Breast epithelium (tissue), 4 donors: Measurements from ENCODE around the gene ACVR2A. TPM values are rescaled to one million over a fixed set of nuclear protein-coding genes. Genes with fewer than 3 reads are reported as not detected.

Source experiments
- DNase-seq, 2 donors: peaks; one replicate each; pipeline ENCODE4 v3.0.0-alpha.2; 2019; ENCODE audit warnings: low spot score in 2 of 2
- H3K27ac ChIP-seq, 2 donors: fragments of 200-600 bp; sonication (generic) in 1 of 2; one replicate each; pipeline ENCODE4 v1.5.1; 2016 to 2019; ENCODE audit warnings: mild to moderate bottlenecking in 1 of 2
- H3K27me3 ChIP-seq, 2 donors: fragments of 200-600 bp; sonication (generic) in 1 of 2; one replicate each; pipeline versions ENCODE4 v1.5.1 to v1.6.0; 2017 to 2019; ENCODE audit warnings: control low read depth in 1 of 2, mild to moderate bottlenecking in 1 of 2
- H3K36me3 ChIP-seq: fragments of 200-600 bp; one replicate; pipeline ENCODE4 v1.5.1; 2019
- H3K4me1 ChIP-seq, 2 donors: fragments of 200-600 bp; sonication (generic); one replicate each; pipeline ENCODE4 v1.5.1; 2016 to 2019; ENCODE audit warnings: control low read depth in 1 of 2
- H3K4me3 ChIP-seq, 3 donors: fragments of 200-600 bp; sonication (generic); 1 replicate in 2 of 3; 2 replicates in 1 of 3; pipeline ENCODE4 v1.5.1; 2016 to 2019; ENCODE audit warnings: mild to moderate bottlenecking in 3 of 3, moderate library complexity in 2 of 3
- H3K9me3 ChIP-seq, 2 donors: fragments of 200-600 bp; sonication (generic) in 1 of 2; one replicate each; pipeline ENCODE4 v1.5.1; 2016 to 2019; ENCODE audit warnings: control low read depth in 1 of 2
- CTCF ChIP-seq, 3 donors: fragments of 450-650 bp; IDR thresholded peaks; one replicate each; pipeline ENCODE4 v1.5.1; 2016 to 2017; ENCODE audit warnings: antibody characterized with exemption in 3 of 3, mild to moderate bottlenecking in 3 of 3, moderate library complexity in 3 of 3
- POLR2A ChIP-seq: fragments of 450-650 bp; IDR thresholded peaks from one replicate; pipeline ENCODE4 v1.6.1; 2016; ENCODE audit warnings: antibody characterized with exemption, mild to moderate bottlenecking, moderate library complexity
- POLR2AphosphoS5 ChIP-seq, 3 donors: sonication (generic); formaldehyde crosslinking; IDR thresholded peaks; one replicate each; pipeline ENCODE4 v1.6.1; 2017; ENCODE audit warnings: antibody characterized with exemption in 3 of 3
- intact Hi-C: fragments of 100-400 bp; cut with DNase I; formaldehyde crosslinking; loops from one replicate; pipeline ENCODE4 v1.15.1; 2023; ENCODE audit warnings: low total_unique reads
- total RNA-seq, 3 donors: library from RNA; depleted of rRNA; stranded (reverse); fragments of >200 nt; gene quantifications; one replicate each; pipeline ENCODE4 v1.1.0, GENCODE V29; 2016

The ACVR2A gene
- total RNA-seq, 3 donors from 2014 or later = 14.9 to 39.8 (median 26.5) TPM

- intact Hi-C loops = no loop called here
- H3K4me1 ChIP-seq = no peaks in the 10 kb centered on the region
These were observed 100.8 kb downstream of the ACVR2A start for GRCh38 chr2:147945660-147946059.

GRCh38 chr2:147952118-147952517 is 107.3 kb downstream of the ACVR2A start:
- intact Hi-C loops = no loop called here

More at GRCh38 chr2:147945660-147946059, 100.8 kb downstream of the ACVR2A start:
- H3K9me3 ChIP-seq = no peaks in the 10 kb centered on the region
- H3K27ac ChIP-seq = no peak overlapping the region
- TF ChIP-seq CTCF (IDR thresholded peaks at IDR 0.05) = no peak
- no peak for TF ChIP-seq POLR2A
- TF ChIP-seq POLR2AphosphoS5 (IDR thresholded peaks at IDR 0.05) = no peak
- H3K4me3 ChIP-seq = no peak overlapping the region
- H3K27me3 ChIP-seq = no peaks in the 10 kb centered on the region
- DNase-seq = no peak
- no peaks in the 10 kb centered on the region for H3K36me3 ChIP-seq

GRCh38 chr2:147968571-147968970 is 123.7 kb downstream of the ACVR2A start:
- no peak overlapping the region for H3K4me3 ChIP-seq
- no peak overlapping the region for H3K27ac ChIP-seq
- H3K27me3 ChIP-seq = no peaks in the 10 kb centered on the region
- peaks cover 0 to 13% of the 10 kb centered on the region in 2 donors for H3K9me3 ChIP-seq
- TF ChIP-seq CTCF (IDR thresholded peaks at IDR 0.05) (no peak), POLR2AphosphoS5 (IDR thresholded peaks at IDR 0.05) (no peak), POLR2A (no peak)
- no peaks in the 10 kb centered on the region for H3K4me1 ChIP-seq
- peaks cover 7% of the 10 kb centered on the region for H3K36me3 ChIP-seq
- intact Hi-C loops = no loop called here
- no peak for DNase-seq

More at GRCh38 chr2:147952118-147952517, 107.3 kb downstream of the ACVR2A start:
- H3K9me3 ChIP-seq = no peaks in the 10 kb centered on the region
- no peak overlapping the region for H3K27ac ChIP-seq
- H3K4me1 ChIP-seq = no peaks in the 10 kb centered on the region
- no peaks in the 10 kb centered on the region for H3K27me3 ChIP-seq
- H3K4me3 ChIP-seq = no peak overlapping the region
- DNase-seq = no peak
- TF ChIP-seq POLR2A = no peak
- H3K36me3 ChIP-seq = no peaks in the 10 kb centered on the region

- Histone ChIP-seq H3K27me3 (no peaks in the 10 kb centered on the region), H3K27ac (no peak overlapping the region), H3K4me3 (no peak overlapping the region), H3K9me3 (peaks cover 0 to 10% of the 10 kb centered on the region in 2 donors), H3K36me3 (peaks cover 7% of the 10 kb centered on the region), H3K4me1 (no peaks in the 10 kb centered on the region)
- DNase-seq = no peak
- no peak for TF ChIP-seq POLR2A
- TF ChIP-seq POLR2AphosphoS5 (IDR thresholded peaks at IDR 0.05) = no peak
- no peak for TF ChIP-seq CTCF (IDR thresholded peaks at IDR 0.05)
- intact Hi-C loops = no loop called here
These were observed 131.3 kb downstream of the ACVR2A start for GRCh38 chr2:147976102-147976501.

- intact Hi-C loops = no loop called here
- H3K9me3 ChIP-seq = peaks cover 0 to 10% of the 10 kb centered on the region in 2 donors
These were observed 132.8 kb downstream of the ACVR2A start for GRCh38 chr2:147977679-147978078.

More at GRCh38 chr2:147977679-147978078, 132.8 kb downstream of the ACVR2A start:
- Histone ChIP-seq H3K4me3 (no peak overlapping the region), H3K36me3 (no peaks in the 10 kb centered on the region), H3K27ac (no peak overlapping the region), H3K4me1 (no peaks in the 10 kb centered on the region), H3K27me3 (no peaks in the 10 kb centered on the region)
- DNase-seq = no peak
- TF ChIP-seq CTCF (IDR thresholded peaks at IDR 0.05) (no peak), POLR2A (no peak), POLR2AphosphoS5 (IDR thresholded peaks at IDR 0.05) (no peak)

Other genes with a start within 250 kb of the ACVR2A start
- 10 to 100 TPM; 36.5 to 87.5 (median 42.9) TPM for gene ORC4, start 175.7 kb downstream of the ACVR2A start, total RNA-seq
- 10 to 100 TPM; 24.0 to 63.8 (median 40.3) TPM for gene MBD5, start 176.1 kb downstream of the ACVR2A start, total RNA-seq